ENCODE measurements around the gene EPS8L1.

DNA sequence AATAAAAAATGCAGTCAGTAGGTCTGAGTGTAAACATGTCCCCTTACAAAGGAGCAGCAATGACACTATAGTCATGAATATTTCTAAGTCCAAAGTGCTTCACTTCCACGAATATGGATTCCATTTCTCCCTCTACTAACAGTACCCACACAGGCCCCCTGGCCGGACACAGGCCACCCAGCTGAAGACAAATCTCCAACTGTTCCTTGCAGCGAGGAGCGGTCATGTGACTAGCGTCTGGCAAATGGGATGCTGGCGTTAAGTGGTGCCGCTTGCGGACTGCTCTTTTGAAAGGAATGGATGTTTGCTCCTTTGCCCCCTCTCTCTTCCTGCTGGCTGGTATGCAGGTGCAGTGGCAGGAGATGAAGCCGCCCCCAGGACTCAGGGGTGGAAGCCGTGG lies 25.6 kb downstream of the EPS8L1 start:
- TF ChIP-seq CTCF (conservative IDR thresholded peaks at IDR 0.05; ENCODE audit: low read length), result no peak
- no peak for TF ChIP-seq EZH2phosphoT487 (IDR thresholded peaks at IDR 0.05; ENCODE audit: borderline replicate concordance)
